GM21723 (cell line): ENCODE results near the gene ABCC10.
"Not testable (repeated sequence)": the region's sequence is repeated elsewhere in the genome, so short reads cannot be mapped to it uniquely, and the experiment has no call there.

Source experiments
- ATAC-seq: cut with Tn5 transposase; IDR thresholded peaks from one replicate; pipeline ENCODE4 v1.9.1; 2021; ENCODE audit warnings: mild to moderate bottlenecking, moderate library complexity; ENCODE audit not compliant: unreplicated experiment

The ABCC10 gene

GRCh38 chr6:43407296-43407695, 20.0 kb upstream of the ABCC10 start:
- ATAC-seq: no peak

GRCh38 chr6:43408259-43408658, 19.1 kb upstream of the ABCC10 start:
- ATAC-seq: no peak

- ATAC-seq: not testable (repeated sequence)
Observed at GRCh38 chr6:43410776-43411175, 16.6 kb upstream of the ABCC10 start.

DNA sequence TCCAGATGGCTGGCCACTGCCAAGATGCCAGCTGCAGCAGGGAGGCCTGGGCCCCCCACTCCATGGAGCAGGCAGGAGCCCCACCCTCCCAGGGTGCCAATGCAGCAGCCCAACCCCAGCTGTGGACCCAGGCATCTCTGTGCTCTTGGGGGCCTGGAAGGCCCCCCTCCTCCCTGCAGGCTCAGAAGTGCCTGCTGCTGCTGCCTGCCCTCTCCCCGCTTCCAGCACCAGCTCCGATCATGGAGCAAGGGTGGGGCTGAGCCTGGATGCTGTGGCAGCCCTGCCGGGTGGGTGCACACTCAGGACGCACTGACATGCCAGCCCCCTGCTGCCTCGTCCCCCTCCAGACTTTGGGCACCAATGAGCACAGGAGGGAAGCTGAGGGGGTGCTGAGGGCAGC, 14.8 kb upstream of the ABCC10 start:
- ATAC-seq: no peak

GRCh38 chr6:43413002-43413401, 14.3 kb upstream of the ABCC10 start:
- no peak for ATAC-seq

DNA sequence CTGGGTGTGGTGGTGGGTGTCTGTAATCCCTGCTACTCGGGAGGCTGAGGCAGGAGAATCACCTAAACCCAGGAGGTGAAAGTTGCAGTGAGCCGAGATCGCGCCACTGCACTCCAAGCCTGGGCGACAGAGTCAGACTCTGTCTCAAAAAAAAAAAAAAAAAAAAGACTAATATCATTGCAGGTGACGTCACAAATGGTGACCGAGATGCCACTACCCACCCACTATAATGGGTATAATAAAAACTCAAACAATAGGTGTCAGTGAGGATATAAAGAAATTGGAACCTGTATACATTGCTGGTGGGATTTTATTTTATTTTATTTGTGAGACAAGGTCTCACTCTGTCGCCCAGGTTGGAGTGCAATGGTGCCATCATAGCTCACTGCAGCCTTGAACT, 12.1 kb upstream of the ABCC10 start:
- ATAC-seq: not testable (repeated sequence)

- ATAC-seq: no peak
Observed at GRCh38 chr6:43416935-43417334, 10.4 kb upstream of the ABCC10 start.

DNA sequence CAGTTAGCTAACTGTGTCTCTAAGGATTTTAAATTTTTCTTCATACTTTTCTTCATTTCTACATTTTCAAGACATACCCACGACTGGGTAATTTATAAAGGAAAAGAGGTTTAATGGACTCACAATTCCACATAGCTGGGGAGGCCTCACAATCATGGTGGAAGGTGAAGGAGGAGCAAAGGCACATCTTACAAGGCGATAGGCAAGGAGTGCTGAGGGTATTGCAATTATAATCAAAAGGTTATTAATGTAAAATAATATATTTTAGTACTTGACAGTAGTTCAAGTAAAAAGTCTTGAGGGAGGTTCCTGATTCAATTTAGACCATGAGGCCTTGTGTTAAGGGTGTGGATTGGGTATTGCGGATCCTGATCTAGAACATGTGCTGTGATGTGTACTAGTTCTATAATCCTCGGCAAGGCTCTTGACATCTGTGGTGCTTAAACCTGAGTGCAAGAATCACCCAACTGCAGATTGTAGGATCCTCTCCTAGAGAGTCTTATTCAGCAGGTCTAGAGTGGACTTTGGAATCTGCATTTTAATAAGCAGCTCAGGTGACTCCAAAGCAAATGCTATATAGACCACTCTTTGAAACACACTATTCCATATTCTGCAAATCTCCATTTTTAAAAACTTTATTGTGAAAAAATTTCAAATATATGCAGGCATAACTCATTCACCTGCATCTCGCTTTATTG, 7.2 kb upstream of the ABCC10 start:
- no peak for ATAC-seq

DNA sequence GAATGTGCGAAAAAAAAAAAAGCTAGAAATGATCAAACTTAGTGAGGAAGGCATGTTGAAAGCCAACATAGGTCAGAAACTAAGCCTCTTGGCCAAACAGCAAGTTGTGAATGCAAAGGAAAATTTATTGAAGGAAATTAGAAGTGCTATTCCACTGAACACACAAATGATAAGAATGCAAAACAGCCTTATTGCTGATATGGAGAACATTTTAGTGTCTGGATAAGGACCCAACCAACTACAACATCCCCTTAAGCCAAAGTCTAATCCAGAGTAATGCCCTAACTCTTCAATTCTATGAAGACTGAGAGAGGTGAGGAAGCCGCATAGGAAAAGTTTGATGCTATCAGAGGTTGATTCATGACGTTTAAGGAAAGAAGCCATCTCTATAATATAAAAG, 5.5 kb upstream of the ABCC10 start:
- no peak for ATAC-seq

- ATAC-seq: not testable (repeated sequence)
Observed at GRCh38 chr6:43425083-43425482, 2.3 kb upstream of the ABCC10 start.

DNA sequence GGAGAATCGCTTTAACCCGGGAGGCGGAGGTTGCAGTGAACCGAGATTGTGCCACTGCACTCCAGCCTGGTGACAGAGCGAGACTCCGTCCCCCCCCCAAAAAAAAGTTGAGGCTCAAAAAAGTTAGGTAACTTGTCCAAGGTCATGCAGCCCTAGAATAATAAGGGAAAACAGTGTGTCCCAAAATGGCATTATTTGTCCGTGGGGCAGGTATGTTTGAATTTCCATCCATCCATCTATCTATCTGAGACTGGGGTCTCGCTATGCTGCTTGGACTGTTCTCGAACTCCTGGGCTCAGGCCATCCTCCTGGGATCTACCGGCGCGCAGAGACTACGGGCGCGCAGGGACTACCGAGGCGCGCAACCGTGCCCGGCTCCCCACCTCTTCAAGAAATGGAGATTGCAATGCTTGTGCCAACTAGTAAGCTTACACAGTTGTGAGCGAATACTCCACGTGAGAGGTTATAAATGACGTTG, 374 bp upstream of the ABCC10 start:
- no peak for ATAC-seq

DNA sequence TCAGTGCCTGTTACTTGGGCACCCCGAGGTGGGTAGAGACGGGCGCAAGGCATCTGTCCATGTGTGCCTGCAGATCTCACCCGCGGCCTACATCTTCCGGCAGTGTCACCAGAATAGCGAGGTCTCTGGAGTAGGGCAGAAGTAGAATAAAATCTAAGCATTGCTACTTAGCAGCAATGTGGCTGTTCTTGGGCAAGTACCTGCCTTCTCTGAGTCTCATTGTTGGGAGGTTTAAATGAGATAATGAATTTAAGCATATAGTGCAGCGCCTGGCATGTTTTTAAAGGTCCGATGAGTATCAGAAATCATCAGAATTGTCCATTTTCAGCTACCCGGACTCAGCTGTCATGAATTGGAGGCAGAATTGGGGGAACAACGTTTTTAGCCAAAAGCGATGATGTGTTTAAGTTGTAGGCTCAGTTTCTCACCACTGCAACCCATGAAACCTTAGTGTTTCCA, 800 bp downstream of the ABCC10 start:
- no peak for ATAC-seq

DNA sequence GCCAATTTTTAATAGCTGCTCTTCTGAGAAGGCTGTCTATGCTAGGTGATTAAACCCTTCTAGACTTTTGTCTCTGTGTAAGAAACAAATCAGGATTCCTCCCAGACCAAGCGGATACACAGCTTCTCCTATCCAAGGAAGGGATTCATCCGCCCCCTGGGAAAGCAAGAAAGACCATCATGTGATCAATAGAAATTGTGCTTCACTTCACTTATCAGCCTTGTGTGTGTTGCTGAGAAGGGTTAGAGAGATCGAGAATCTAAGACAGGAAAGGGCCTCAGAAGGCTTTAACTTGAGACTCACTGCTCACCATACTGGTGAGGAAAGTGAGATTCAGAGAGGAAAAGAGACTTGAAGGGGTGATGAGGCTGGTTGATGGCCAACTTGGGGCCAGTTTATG, 1.5 kb downstream of the ABCC10 start:
- no peak for ATAC-seq

DNA sequence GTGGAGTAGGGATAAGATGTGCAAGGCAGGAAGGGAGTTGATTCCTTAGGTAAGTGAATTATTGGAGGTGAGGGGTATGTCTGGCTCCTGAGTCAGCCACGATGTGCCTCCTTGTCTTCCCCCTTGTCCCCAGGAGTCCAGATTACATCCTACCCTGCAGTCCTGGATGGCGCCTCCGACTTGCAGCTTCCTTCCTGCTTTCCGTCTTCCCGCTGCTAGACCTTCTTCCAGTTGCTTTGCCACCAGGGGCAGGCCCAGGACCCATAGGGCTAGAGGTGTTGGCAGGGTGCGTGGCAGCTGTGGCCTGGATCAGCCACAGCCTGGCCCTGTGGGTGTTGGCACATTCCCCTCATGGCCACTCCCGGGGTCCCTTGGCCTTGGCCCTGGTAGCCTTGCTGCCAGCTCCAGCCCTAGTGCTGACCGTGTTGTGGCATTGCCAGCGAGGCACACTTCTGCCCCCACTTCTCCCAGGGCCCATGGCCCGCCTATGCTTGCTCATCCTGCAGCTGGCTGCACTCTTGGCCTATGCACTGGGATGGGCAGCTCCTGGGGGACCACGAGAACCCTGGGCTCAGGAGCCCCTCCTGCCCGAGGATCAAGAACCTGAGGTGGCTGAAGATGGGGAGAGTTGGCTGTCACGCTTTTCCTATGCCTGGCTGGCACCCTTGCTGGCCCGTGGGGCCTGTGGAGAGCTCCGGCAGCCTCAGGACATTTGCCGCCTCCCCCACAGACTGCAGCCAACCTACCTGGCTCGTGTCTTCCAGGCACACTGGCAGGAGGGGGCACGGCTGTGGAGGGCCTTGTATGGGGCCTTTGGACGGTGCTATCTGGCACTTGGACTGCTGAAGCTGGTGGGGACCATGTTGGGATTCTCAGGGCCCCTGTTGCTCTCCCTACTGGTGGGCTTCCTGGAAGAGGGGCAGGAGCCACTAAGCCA, 4.9 kb downstream of the ABCC10 start:
- ATAC-seq: no peak

DNA sequence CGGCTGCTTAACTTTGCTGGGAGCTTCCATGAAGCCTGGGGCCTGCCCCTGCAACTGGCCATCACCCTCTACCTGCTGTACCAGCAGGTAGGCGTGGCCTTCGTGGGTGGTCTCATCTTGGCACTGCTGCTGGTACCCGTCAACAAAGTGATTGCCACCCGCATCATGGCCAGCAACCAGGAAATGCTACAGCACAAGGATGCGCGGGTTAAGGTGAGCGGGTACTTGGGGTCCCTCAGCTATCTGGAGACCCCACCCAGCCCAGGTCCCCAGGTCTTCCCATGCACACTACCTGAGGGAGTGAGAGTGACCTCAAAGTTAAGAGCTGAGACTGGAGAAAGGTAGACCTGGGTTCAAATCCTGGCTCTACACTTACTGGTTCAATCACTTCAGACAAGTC, 5.8 kb downstream of the ABCC10 start:
- no peak for ATAC-seq

DNA sequence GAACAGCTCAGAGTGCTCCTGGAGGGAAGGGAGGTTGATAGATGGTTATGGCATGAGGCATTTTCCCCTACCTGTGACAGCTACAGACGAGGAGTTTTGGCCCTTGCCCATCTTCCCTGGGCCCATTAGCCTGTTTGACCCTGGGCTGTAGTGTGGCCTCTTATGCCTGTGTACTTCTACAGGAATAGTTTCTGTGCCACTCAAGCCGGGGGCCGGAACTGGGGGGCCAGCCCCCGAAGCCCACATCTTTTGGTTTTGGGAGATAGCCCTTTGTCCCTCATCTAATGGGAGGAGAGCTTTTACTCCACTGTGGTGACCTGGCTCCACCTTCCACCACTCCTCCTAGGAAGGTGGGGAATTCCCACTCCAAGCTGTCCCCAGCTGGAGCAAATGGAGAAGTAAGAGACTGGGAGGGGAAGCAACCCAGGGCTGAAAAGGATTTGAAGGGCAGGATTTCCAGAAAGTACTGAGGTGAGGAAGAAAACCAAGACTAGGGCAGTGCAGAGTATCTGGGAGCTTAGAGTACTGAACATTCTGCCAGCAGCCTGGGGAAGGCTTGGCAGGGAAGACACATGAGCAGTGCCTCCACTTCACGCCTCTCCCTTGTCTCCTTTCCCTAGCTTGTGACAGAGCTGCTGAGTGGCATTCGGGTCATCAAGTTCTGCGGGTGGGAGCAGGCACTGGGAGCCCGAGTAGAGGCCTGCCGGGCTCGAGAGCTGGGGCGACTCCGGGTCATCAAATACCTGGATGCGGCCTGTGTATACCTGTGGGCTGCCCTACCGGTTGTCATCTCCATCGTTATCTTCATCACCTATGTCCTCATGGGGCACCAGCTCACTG, 6.9 kb downstream of the ABCC10 start:
- ATAC-seq: no peak

DNA sequence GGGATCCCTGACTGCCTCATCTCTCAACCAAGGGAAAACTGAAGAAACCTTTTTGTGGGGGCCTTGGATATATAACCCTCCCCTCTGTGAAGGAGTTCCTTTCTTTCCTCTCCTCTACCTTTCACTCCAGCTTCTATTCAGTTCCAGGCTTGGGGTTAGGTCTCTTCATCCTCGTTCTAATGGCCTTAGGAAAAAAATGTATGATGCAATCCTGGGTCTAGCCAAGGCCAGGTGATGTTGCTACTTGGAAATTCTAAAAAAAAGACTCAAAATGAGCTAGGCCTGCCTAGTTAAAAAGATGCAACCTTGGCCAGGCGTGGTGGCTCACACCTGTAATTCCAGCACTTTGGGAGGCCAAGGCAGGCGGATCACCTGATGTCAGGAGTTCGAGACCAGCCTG, 7.6 kb downstream of the ABCC10 start:
- no peak for ATAC-seq

GRCh38 chr6:43435682-43436437, 8.5 kb downstream of the ABCC10 start:
- ATAC-seq: no peak

GRCh38 chr6:43436577-43437282, 9.4 kb downstream of the ABCC10 start:
- ATAC-seq: no peak

- ATAC-seq: no peak
Observed at GRCh38 chr6:43437700-43438099, 10.4 kb downstream of the ABCC10 start.
